DND-41 (cell line): ENCODE results near the gene LRRC27.

Source experiments
- CTCF ChIP-seq: IDR thresholded peaks from 2 replicates; pipeline ENCODE4 v1.5.1; 2012; ENCODE audit warnings: borderline replicate concordance, low read length, moderate library complexity, mild to moderate bottlenecking; ENCODE audit not compliant: poor library complexity, severe bottlenecking; ENCODE audit errors: extremely low read depth
- EZH2 ChIP-seq: IDR thresholded peaks from 3 replicates; pipeline ENCODE4 v1.6.1; 2012; ENCODE audit warnings: borderline replicate concordance, low read depth, mild to moderate bottlenecking, moderate library complexity, low read length, inconsistent platforms; ENCODE audit not compliant: severe bottlenecking

DNA sequence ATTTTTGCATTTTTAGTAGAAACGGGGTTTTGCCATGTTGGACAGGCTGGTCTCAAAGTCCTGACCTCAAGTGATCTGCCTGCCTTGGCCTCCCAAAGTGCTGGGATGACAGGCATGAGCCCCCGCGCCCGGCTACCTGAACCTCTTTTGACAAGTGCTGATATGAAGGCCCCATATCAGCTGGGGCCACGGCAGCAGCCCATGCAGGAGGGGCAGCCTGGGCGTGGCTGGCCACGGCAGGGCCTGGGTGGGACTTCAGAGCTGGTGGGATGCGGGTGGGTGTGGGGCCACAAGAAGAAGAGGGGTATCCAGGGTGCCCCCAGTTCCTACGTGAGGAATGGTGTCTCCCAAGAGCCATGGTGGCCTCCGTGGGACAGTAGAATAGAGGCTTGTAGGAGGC is 6.9 kb downstream of the LRRC27 start:
- no peak for TF ChIP-seq CTCF
- no peak for TF ChIP-seq EZH2
